DMS 273 (cell line): ENCODE results near the gene APBA3.
"Not testable (repeated sequence)": the region's sequence is repeated elsewhere in the genome, so short reads cannot be mapped to it uniquely, and the experiment has no call there.

Source experiments
- DNase-seq: peaks from one replicate; lab custom pipeline; 2025; ENCODE audit not compliant: unreplicated experiment; lab: John Stamatoyannopoulos, UW

The APBA3 gene

DNA sequence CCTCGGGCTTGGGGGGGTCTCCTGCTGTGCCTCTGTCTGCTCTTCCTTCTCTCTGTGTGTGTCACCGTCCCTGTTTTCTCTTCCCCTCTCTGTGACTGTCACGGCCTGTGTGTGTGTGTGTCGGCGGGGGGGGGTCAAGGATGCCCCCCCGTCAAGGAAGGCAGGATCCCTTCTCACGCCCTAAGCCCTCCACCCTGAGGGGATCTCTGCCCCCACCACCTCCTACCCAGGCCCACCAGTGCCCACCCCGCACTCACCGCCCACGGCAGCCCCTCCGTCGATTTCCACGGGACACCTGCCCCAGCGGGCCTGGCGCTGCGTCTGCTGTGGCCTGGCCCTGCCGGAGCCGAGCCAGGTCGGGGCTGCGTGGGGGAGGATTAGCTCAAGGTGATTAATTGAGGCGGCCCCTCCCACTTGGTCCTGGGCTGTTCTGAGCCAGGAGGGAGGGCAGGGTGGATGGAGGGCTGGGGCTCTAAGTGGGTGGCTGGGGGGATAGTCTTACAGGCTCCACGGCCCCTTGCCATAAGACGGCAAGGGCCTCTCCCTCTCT lies 10.5 kb upstream of the APBA3 start, which contains the start of gene RAX2:
TSS of gene RAX2 (minus strand) at position 323 of the 550 bp plus-strand sequence. CDS start 486 bp downstream, outside the sequence.
- DNase-seq = no peak

DNA sequence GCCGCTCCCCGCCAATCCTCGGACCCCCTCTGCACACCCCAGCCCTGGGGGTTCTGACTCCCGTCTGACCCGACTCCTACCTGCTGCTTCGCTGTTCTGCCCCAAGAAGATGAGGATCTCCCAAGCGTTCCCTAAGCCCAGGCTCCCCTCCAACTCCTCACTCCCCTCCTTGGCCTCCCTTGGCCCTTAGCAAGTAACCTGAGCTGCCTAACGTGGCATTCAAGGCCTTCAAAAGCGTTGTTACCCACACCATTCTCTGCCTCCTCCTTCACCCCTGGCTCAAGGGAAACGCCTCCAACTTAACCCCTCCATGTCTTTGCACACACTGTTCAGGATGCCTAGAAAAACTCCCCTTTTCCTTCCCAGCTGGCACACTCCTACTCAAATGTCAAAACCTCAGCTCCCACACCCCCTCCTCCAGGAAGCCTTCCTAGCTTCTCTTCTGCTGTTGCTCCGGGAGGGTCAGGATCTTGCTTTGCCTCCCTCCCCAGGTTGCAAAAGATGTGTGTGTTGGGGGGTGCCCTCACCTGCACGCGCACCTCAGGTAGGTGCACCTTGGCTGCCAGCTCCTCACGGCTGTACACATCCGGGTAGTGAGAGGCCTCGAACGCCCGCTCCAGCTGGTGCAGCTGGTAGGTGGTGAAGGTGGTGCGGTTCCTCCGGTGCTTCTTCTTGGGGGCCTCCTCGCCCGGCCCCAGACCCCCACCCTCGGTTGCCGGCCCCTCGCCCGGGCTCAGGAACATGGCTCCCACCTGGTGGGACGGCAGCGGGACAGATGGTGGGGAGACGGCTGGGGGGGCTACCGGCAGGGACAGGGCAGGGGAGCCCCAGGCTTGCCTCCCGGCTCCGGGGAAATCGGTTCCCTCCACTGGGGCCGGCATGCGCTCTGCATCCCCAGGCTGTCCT lies 9.8 kb upstream of the APBA3 start:
- no peak for DNase-seq

DNA sequence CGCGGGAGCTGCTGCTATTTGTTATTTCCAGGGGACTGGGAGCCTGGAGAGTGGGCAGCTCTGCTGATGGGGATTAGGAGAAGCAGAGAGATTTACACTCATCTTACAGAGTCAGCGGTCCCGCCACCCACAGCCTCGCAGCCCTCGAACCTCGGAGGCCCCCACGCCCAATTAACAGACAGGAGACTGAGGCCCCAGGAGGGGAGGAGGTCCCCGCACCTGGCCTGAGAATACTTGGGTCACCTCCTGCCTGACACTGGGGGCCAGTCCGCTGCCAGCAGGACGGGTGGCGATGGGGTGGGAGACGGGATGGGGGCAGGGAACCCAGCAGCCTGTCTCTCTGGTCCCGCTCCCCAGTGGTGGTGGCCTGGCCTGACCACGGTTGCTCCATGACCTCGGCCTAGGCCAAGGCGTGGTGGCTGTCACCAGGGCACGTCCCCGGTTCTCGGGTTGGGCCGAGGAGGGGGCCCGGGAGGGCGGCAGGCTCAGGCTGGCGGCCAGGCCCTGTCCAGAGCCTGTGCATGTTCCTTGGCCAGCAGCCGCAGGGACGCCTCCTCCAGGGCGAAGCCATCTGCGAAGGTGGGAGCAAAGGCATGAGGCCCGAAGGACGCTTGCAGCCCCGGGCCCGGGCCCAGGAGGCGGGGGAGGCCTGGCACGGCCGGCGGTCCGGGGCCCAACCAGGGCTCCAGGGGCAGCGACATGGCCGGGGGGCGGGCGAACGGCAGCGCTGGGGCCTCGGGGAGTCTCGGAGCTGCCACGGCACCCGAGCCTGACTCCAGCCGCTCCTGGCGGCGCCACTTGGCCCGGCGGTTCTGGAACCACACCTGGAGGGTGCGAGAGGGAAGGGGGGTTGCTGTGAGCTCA lies 8.9 kb upstream of the APBA3 start:
- no peak for DNase-seq

DNA sequence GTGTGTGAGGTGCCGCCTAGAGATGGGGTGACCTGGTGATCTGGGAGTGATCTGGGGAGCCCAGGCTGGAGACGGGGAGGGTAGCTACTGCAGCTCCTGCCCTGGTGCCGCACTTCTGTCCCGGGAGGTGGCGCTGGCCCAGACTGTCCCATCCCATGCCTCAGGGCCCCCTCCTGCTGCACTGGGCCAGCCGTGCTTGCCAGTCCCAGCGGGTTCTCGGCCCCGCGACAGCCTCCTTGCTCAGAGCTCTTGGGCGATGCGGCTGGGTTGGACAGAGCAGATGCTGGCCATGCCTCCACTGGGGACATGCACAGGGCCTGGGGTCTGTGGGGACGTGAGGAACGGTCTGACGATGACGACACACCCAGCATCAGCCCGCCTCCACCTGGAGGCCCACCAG lies 8.0 kb upstream of the APBA3 start:
- DNase-seq = no peak

DNA sequence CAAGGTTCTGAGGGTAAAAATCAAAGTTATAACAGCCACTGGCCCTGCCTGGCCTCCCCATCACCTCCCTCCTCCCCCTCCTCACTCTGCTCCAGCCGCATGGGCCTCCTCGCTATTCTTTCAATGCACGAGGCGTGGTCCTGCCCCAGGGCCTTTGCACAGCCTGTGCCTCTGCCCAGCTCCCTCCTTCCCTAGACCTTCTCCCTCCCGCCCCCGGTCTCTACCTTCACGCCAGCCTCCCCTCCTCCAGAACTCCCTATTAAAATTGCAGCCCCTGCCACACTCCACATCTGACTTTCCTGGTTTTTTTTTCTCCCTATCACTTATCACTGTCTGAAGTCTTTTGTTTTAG lies 7.2 kb upstream of the APBA3 start:
- no peak for DNase-seq

DNA sequence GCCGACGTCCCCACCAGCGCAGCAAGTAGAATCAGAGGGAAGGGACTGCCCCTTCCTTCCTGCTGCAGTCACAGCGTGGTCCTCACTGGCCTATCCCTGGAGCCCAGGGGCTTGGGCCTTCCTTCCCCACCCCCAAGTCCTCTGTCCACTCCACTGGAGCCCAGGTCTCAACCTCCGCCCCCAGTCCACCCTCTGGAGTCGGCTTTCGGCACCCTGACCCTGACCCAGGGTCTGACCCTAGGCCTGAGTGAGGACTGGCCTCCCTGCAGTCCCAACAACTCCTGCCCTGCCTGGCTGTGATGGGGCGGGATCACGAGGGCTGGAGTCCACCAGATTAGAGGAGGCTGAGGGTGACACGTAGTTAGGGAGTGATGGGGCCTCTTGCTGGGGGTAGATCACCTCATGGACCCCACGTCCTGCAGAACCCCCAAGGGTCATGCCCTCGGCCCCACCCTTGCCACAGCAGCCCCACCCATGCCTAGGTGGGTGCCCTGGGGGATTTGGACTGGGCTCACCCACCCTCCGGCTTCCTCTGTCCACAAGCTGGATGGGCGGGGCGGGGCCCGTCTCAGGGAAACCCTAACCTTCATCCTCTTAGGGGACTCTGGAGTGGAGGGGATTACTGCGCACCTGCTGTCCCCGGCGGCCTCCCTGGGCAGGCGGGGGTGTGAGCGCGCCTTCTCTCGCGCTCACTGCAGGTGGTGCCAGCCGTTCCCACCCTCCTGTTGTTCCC lies 6.7 kb upstream of the APBA3 start:
- DNase-seq = no peak

DNA sequence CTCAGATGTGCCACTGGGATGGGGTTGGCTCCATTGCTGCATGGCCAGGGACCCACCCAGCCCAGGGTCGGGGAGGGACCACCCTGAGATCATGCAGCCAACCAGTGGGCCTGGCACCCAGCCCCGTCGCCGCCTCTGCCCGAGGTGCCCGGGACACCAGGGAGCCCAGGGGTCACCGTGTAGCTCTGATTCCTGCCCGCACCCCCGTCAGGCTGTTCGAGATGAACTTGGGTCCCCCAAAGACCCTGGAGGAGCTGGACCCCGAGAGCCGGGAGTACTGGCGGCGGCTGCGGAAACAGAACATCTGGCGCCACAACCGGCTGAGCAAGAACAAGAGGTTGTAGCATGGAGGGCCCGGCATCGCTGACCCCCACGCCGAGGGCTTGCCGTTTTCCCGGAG lies 5.6 kb upstream of the APBA3 start:
- no peak for DNase-seq

DNA sequence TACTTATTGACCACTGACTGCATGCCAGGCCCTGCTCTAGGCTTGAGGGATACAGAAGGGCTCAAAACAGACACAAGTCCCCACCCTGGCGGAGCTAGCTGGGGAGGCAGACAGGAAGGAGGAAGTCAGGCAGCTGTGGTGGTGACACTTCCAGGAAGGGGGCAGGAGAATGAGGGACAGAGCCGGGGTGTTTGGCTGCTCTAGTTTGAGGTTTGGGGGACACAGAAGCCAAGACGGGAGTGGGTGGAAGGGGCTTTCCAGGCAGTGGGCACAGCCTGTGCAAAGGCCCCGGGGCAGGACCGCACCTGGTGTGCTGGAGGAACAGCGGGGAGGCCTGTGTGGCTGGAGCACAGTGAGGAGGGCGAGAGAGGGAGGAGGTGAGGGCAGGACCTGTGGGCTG lies 5.0 kb upstream of the APBA3 start:
- no peak for DNase-seq

DNA sequence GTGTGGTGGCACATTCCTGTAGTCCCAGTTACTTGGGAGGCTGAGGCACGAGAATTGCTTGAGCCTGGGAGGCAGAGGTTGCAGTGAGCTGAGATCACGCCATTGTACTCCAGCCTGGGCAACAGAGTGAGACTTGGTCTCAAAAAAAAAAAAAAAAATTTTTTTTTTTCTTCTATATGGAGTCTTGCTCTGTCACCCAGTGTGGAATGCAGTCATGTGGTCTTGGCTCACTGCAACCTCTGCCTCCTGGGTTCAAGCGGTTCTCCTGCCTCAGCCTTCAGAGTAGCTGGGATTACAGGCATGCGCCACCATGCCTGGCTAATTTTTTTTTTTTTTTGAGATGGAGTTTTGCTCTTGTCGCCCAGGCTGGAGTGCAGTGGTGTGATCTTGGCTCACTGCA lies 4.3 kb upstream of the APBA3 start:
- not testable (repeated sequence) for DNase-seq

DNA sequence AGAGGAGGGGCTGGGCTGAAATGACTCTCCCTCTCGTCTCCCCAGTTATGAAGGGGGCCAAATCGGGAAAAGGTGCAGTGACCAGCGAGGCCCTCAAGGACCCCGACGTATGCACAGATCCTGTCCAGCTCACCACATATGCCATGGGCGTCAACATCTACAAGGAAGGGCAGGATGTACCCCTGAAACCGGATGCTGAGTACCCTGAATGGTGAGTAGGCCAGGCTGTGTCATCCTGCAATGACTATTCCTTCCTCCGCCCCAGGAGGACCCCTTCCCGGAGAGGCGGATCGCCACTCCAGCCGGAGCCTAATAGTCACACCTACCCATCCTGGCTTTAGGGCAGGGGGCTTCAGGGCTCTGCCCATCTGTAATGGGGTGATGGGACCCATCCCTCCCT lies 3.6 kb upstream of the APBA3 start:
- DNase-seq = no peak

DNA sequence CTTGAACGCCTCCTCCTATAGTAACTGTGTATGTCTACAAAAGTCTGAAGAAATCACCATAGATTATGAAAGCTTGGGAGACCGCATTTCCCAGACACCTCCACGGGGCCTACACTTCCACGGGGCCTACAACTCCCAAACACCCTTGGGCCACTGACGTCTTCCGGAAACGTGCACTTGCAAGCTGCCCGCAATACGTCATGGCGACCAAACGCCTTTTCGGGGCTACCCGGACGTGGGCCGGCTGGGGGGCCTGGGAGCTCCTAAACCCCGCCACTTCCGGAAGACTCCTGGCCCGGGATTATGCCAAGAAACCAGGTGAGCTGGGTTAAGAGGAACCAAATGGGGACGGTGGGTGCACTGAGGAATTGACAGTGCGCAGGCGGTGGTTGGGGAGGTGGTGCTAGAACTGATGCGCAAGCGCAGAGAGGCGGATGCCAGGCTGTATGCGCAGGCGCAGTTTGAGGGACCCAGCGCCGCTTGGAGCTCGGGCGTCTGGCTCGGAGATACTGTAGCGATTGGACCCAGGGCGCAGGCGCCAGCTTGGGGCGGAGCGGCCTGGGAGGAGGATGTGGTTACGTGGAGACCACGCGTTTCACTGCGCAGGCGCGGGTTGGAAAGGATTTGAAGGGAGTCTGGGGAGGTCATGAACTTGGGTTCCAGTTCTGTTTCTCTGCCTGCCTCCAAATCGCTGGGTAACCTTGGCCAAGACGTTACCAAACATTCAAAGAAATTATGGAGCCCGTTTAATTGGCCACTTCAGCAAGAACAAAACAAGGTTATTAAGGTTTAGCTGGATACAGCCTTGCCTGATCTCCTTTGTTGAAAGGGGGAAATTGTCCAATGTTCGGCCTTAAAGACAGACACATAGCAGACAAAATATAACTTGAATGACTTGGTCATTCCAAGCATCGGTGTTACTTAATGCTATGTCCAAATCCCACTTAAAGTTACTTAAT lies 1.3 kb upstream of the APBA3 start, which contains the start of gene MRPL54:
TSS of gene MRPL54 (plus strand) at position 182 of the 959 bp plus-strand sequence. CDS start at position 201, 19 bp downstream.
- DNase-seq = peak; percentile 100

DNA sequence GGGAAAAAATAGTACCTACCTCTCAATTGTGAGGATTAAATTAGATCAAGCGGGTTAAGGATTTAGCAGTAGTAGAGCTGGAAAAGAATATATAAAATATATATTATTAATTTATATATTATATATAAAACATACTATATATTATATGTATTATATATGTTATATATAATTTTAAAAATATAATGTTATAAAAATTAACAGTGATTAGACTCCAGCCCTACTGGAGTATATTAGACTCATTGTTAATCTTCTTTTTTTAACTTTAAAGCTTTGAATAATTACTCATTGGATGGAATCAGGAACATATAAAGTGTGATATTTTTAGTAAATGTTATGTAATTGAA lies 610 bp upstream of the APBA3 start:
- no peak for DNase-seq

DNA sequence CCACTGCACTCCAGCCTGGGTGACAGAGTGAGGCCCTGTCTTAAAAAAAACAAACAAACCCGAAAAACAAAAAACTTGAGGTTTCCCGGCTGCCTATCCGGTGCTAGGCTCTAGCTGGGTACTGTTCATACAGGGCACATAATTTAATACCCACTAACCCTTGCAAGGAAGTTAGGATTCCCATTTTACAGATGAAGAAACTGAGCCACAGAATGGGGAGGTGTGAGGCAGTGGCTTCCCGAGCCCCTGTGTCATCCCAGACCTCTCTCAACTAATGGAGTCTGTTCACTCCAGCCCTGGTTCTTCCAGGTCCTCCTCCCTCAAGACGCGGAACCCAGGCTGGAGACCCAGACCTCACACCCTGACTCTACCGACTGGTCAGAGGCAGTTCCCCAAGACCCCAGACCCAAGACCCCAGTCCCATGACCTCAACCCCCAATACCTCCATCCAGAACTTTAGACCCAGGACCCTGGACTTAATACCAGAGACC lies 576 bp downstream of the APBA3 start:
- no peak for DNase-seq

DNA sequence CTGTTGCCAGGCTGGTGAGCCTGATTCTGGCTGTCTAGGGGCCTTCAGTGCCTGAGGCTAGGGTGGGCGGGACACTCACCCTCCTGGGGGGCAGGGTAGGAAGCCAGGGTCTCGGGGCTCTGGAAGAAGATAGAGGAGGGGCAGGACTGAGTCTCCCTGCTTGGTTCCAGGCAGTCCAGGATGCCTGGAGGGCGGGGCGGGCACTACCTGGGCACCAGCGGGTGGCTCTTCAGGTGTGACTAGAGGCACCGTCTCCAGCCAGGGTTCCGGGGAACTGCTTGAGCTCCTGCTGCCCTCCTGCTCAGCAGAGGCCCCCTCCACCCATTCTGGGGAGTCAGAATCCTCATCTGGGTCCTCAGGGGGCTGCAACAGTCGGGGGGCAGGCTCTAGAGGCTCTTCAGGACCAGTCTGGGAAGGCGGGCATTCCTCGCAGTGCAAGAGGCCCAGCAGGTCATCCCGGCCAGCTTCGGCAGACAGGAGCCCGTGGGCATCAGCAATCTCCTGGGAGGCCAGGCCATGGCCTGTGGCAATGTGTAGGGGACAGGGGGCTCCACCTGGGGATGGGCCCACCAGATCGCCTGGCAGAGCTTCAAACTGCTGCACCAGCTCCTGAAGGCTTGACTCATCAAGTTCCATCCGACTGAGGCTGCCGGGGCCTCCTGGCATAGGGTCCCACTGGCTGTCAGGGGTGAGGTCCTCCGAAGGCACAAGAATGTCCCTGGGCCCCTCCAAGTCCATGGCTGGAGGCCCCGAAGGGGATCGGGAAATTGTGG lies 1.8 kb downstream of the APBA3 start:
- no peak for DNase-seq

DNA sequence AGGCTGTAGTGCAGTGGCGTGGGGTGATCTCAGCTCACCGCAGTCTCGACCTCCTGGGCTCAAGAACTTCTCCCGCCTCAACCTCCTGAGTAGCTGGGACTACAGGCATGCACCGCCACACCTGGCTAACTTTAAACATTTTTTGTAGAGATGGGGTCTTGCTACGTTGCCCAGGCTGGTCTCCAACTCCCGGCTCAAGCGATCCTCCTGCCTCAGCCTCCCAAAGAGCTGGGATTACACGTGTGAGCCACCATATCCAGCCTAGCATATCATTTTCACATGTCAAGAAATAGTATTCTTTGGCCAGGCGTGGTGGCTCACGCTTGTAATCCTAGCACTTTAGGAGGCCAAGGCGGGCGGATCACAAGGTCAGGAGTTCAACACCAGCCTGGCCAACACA lies 3.2 kb downstream of the APBA3 start:
- DNase-seq = not testable (repeated sequence)

DNA sequence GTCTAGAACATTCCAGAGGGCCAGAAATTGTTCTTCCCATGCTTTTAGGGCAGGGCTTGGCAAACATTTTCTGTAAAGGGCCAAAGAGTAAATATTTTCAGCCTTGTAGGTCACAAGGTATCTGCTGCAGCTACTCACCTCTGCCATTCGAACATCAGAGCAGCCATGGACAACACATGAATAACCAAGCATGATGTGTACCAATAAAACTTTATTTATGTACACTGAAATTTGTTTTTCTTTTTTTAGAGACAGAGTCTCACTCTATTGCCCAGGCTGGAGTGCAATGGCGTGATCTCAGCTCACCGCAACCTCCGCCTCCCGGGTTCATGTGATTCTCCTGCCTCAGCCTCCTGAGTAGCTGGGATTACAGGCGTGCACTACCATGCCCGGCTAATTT lies 3.8 kb downstream of the APBA3 start:
- not testable (repeated sequence) for DNase-seq

DNA sequence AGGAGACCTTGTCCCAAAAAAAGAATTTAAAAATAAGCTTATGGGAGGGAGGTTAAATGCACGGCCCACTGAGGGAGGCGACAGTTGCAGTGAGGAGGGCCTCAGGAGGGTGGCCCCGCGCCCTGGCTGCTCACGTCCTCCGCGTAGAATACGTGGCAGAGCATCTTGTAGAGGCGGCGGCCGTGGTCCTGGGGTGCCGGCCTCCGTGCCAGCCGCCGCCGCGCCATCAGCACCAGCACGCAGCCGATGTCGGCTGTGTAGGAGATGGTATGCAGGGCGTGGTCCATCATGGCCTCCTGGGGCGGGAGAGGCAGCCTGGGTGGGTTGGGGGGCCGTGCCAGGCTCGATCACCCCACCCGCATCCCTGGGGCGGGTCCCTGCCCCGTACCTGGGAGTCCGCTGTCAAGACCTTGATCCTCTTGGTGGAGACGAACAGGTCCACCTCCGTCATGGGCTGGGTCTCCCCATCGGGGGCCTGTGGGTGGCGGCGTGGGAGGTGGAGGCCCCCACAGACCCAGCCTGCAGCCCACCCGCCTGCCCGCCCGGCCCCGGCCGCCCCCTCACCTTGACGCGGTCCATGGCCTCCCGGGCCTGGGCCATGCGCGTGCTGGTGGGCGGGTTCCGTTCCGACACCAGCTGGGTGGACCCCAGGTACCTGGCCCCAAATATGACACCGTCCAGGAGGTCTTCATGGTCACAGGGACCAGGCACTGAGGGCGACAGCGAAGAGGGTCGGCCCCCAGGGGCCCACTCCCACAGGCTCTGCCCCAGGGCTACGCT lies 7.7 kb downstream of the APBA3 start:
- no peak for DNase-seq

DNA sequence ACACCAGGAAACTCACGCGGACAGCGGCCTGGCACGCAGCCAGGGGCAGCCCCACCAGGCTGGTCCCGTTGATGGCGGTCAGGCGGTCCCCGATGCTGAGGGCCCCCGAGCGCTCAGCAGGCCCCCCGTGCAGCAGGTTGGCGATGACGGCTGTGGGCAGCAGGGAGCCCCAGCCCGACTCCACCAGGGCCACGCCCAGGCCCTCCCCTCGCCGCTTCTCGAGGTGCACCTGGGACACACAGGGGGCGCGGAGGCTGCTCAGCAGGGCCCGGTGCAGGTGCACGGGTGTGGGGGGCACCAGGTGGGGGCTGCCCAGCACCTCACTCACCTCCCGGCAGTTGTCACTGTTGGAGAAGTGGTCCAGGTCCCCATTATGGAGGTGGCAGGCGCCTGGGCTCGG lies 9.0 kb downstream of the APBA3 start:
- DNase-seq = no peak
